CD14-positive monocyte (primary cell): Measurements from ENCODE around the gene OGG1. TPM values are rescaled to one million over a fixed set of nuclear protein-coding genes. Genes with fewer than 3 reads are reported as not detected.

Experiments
- DNase-seq, 3 donors: peaks; one replicate each; pipeline ENCODE4 v3.0.0-alpha.2; 2011 to 2022
- H2AFZ ChIP-seq: 2 replicates; pipeline ENCODE4 v1.6.0; 2012; ENCODE audit warnings: mild to moderate bottlenecking, low read depth, low read length, inconsistent platforms; ENCODE audit not compliant: insufficient read depth, poor library complexity, severe bottlenecking
- H3K27ac ChIP-seq, 2 donors: 1 replicate in 1 of 2; 2 replicates in 1 of 2; pipeline ENCODE4 v1.5.1; 2012 to 2013; ENCODE audit warnings: low read length in 2 of 2, control low read depth in 1 of 2, inconsistent platforms in 1 of 2, low read depth in 1 of 2, mild to moderate bottlenecking in 1 of 2
- H3K27me3 ChIP-seq, 2 donors: one replicate each; pipeline versions ENCODE4 v1.6.0 to v1.6.1; 2011 to 2013; ENCODE audit warnings: low read length in 2 of 2; ENCODE audit not compliant: control insufficient read depth in 2 of 2, insufficient read depth in 2 of 2
- H3K36me3 ChIP-seq, 2 donors: replicated peaks in 1 of 2; 1 replicate in 1 of 2; 2 replicates in 1 of 2; pipeline versions ENCODE4 v1.5.1 to v1.6.1; 2012 to 2013; ENCODE audit warnings: low read length in 2 of 2, control low read depth in 1 of 2, inconsistent platforms in 1 of 2, mild to moderate bottlenecking in 1 of 2; ENCODE audit not compliant: insufficient read depth in 2 of 2, control insufficient read depth in 1 of 2
- H3K4me1 ChIP-seq, 2 donors: 1 replicate in 1 of 2; 2 replicates in 1 of 2; pipeline versions ENCODE4 v1.5.1 to v1.6.1; 2012 to 2013; ENCODE audit warnings: low read length in 2 of 2, control low read depth in 1 of 2, inconsistent platforms in 1 of 2, mild to moderate bottlenecking in 1 of 2, moderate library complexity in 1 of 2; ENCODE audit not compliant: insufficient read depth in 2 of 2, control insufficient read depth in 1 of 2
- H3K4me2 ChIP-seq: replicated peaks from 2 replicates; pipeline ENCODE3; 2012; ENCODE audit warnings: low read length, moderate library complexity, mild to moderate bottlenecking; ENCODE audit not compliant: poor library complexity, severe bottlenecking; ENCODE audit errors: extremely low read depth
- H3K4me3 ChIP-seq, 3 experiments: fragments of 200-600 bp in 1 of 3; sonication (generic) in 1 of 3; replicated peaks in 1 of 3; 1 replicate in 2 of 3; 2 replicates in 1 of 3; pipeline ENCODE4 v1.5.1; 2011 to 2013; ENCODE audit warnings: low read length in 3 of 3, mild to moderate bottlenecking in 3 of 3, control low read depth in 2 of 3, low read depth in 2 of 3, inconsistent platforms in 1 of 3, moderate library complexity in 1 of 3
- H3K79me2 ChIP-seq: 2 replicates; pipeline ENCODE4 v1.6.0; 2012; ENCODE audit warnings: mild to moderate bottlenecking, control low read depth, inconsistent platforms, low read length, moderate library complexity; ENCODE audit not compliant: insufficient read depth
- H3K9ac ChIP-seq: 2 replicates; pipeline ENCODE4 v1.6.0; 2017; ENCODE audit warnings: low read length, mild to moderate bottlenecking; ENCODE audit not compliant: insufficient read depth, poor library complexity, severe bottlenecking
- H3K9me3 ChIP-seq, 2 donors: replicated peaks in 1 of 2; 1 replicate in 1 of 2; 2 replicates in 1 of 2; pipeline versions ENCODE4 v1.5.1 to v1.6.1; 2012 to 2013; ENCODE audit warnings: low read length in 2 of 2, control low read depth in 1 of 2; ENCODE audit not compliant: control insufficient read depth in 1 of 2, insufficient read depth in 1 of 2
- H4K20me1 ChIP-seq: 2 replicates; pipeline ENCODE4 v1.6.0; 2012; ENCODE audit warnings: mild to moderate bottlenecking, low read length, control low read depth, moderate library complexity; ENCODE audit not compliant: insufficient read depth
- H3K27ac Mint-ChIP-seq, 7 donors: one replicate each; pipeline ENCODE4 v1.8.0; 2020; ENCODE audit warnings: mild to moderate bottlenecking in 7 of 7, mixed read lengths in 7 of 7, moderate library complexity in 6 of 7, inconsistent platforms in 2 of 7
- H3K27me3 Mint-ChIP-seq, 3 donors: one replicate each; pipeline ENCODE4 v1.8.0; 2021 to 2022; ENCODE audit warnings: low read depth in 3 of 3, mild to moderate bottlenecking in 3 of 3, mixed read lengths in 3 of 3, moderate library complexity in 3 of 3, inconsistent platforms in 1 of 3
- H3K36me3 Mint-ChIP-seq, 2 donors: one replicate each; pipeline ENCODE4 v1.8.0; 2020; ENCODE audit warnings: mixed read lengths in 2 of 2, inconsistent platforms in 1 of 2, mild to moderate bottlenecking in 1 of 2
- H3K4me1 Mint-ChIP-seq: one replicate; pipeline ENCODE4 v1.8.0; 2020; ENCODE audit warnings: mild to moderate bottlenecking, mixed read lengths
- H3K4me3 Mint-ChIP-seq, 2 donors: one replicate each; pipeline ENCODE4 v1.8.0; 2020; ENCODE audit warnings: mild to moderate bottlenecking in 2 of 2, mixed read lengths in 2 of 2, moderate library complexity in 1 of 2
- H3K9me3 Mint-ChIP-seq, 7 donors: one replicate each; pipeline ENCODE4 v1.8.0; 2020 to 2022; ENCODE audit warnings: mixed read lengths in 7 of 7, mild to moderate bottlenecking in 6 of 7, moderate library complexity in 6 of 7, inconsistent platforms in 2 of 7
- WGBS: methylation state at CpG from one replicate; pipeline ENCODE4 v1.1.5; 2013; ENCODE audit warnings: missing lambda C conversion rate; ENCODE audit not compliant: insufficient coverage; 5-methylcytosine and 5-hydroxymethylcytosine counted together
- intact Hi-C, 2 donors: fragments of 100-400 bp; cut with micrococcal nuclease; formaldehyde crosslinking; loops; one replicate each; pipeline versions ENCODE4 v1.15.0 to v1.15.1; 2023
- polyA plus RNA-seq, 3 donors: library from polyadenylated mRNA; depleted of rRNA in 1 of 3; unstranded in 2 of 3; stranded (reverse) in 1 of 3; fragments of 300-500 nt in 2 of 3; fragments of >200 nt in 1 of 3; fragmentation: Illumina TruSeq in 2 of 3; gene quantifications; 1 replicate in 2 of 3; 2 replicates in 1 of 3; pipeline ENCODE4 v1.2.3, GENCODE V29; 2012 to 2021
- TF ChIP-seq, protein P1 (sequence below): fragments of 200-600 bp; IDR thresholded peaks from one replicate; pipeline ENCODE4 v1.8.0; 2022; ENCODE audit warnings: antibody characterized with exemption, mild to moderate bottlenecking

The OGG1 gene
- polyA plus RNA-seq, 3 donors, result 17.4 to 21.9 (median 20.5) TPM

DNA sequence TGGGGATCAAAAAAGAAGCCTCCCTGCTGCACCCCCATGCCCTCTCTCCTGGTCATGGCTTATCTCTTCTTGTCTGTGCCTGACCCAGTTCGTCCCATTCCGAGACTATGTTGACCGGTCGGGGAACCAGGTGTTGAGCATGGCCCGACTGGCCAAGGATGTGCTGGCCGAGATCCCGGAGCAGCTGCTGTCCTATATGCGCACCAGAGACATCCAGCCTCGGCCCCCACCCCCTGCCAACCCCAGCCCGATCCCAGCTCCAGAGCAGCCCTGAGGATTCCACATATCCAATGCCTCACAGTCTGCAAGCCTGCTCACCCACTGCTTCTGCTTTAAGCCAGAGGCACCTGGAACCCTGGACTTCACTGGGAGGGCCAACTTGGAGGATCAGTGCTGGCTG, 20.3 kb upstream of the OGG1 start:
- no peak overlapping the region for H3K4me2 ChIP-seq
- Mint-ChIP-seq H3K27ac (peak overlapping the region in 1 of 7 donors; percentile 7), H3K36me3 (peaks cover 7 to 12% of the 10 kb centered on the region in 2 donors), H3K27me3 (peaks cover 0 to 3% (median 0%) of the 10 kb centered on the region in 3 donors), H3K9me3 (no peaks in the 10 kb centered on the region), H3K4me3 (no peak overlapping the region), H3K4me1 (peaks cover 44% of the 10 kb centered on the region)
- H2AFZ ChIP-seq, result no peak overlapping the region
- H3K79me2 ChIP-seq, result peaks cover 29% of the 10 kb centered on the region
- peaks cover 23% of the 10 kb centered on the region for H4K20me1 ChIP-seq
- peaks cover 41 to 47% of the 10 kb centered on the region in 2 donors for H3K4me1 ChIP-seq
- H3K27ac ChIP-seq, result no peak overlapping the region
- no peak for DNase-seq
- intact Hi-C loops, result no loop called here
- no peaks in the 10 kb centered on the region for H3K27me3 ChIP-seq
- whole genome bisulfite sequencing, result 100% methylated on average over 8 of the region's 10 CpGs
- no peak overlapping the region for H3K4me3 ChIP-seq
- no peak overlapping the region for H3K9ac ChIP-seq
- H3K36me3 ChIP-seq, result peaks cover 4 to 7% of the 10 kb centered on the region in 2 donors
- TF ChIP-seq, protein P1, sequence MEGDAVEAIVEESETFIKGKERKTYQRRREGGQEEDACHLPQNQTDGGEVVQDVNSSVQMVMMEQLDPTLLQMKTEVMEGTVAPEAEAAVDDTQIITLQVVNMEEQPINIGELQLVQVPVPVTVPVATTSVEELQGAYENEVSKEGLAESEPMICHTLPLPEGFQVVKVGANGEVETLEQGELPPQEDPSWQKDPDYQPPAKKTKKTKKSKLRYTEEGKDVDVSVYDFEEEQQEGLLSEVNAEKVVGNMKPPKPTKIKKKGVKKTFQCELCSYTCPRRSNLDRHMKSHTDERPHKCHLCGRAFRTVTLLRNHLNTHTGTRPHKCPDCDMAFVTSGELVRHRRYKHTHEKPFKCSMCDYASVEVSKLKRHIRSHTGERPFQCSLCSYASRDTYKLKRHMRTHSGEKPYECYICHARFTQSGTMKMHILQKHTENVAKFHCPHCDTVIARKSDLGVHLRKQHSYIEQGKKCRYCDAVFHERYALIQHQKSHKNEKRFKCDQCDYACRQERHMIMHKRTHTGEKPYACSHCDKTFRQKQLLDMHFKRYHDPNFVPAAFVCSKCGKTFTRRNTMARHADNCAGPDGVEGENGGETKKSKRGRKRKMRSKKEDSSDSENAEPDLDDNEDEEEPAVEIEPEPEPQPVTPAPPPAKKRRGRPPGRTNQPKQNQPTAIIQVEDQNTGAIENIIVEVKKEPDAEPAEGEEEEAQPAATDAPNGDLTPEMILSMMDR, result no peak
- H3K9me3 ChIP-seq, result no peaks in the 10 kb centered on the region

DNA sequence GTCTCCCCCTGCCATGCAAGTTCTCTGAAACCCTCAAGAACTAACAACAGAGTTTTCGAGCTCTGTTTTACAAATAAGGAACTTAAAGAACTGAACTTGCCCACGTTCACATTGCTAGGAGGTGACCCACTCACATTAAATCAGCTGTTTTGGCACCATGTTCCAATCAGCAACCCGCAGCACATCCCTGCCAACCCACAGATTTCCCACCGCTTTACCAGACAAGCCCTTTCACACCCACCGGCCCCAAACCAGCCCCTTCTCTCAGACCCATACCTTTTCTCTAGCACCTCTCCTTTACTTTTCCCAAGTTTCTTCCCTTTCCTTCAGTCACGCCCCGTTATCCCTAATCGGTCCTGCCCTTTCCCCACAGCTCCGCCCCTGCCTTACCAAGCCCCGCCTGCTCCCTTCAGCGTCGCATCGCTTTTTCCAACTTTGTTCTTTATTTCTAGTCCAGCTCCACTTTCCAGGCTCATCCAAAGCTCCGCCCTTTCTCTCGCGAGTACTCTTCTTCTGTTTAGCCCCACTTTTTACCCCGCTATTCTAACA, 19.0 kb upstream of the OGG1 start:
- WGBS, result 0% methylated on average over 15 of the region's 17 CpGs
- peak overlapping the region; percentile 93 for H3K9ac ChIP-seq

More for the DNA sequence above, 19.0 kb upstream of the OGG1 start:
- peak overlapping the region; percentile 87 to 94 for H3K4me3 Mint-ChIP-seq
- peaks cover 54% of the 10 kb centered on the region for H3K4me1 Mint-ChIP-seq
- Histone ChIP-seq H3K27ac (peak overlapping the region; percentile 11 to 96), H3K27me3 (no peaks in the 10 kb centered on the region), H3K4me3 (peak overlapping the region; percentile 58 to 94 (median 67)), H3K9me3 (no peaks in the 10 kb centered on the region), H4K20me1 (peaks cover 34% of the 10 kb centered on the region), H3K79me2 (peaks cover 42% of the 10 kb centered on the region), H3K4me2 (peak overlapping the region; percentile 94), H2AFZ (peak overlapping the region; percentile 74), H3K4me1 (peaks cover 51 to 60% of the 10 kb centered on the region in 2 donors), H3K36me3 (peaks cover 13 to 19% of the 10 kb centered on the region in 2 donors)
- H3K27me3 Mint-ChIP-seq, result peaks cover 0 to 3% (median 0%) of the 10 kb centered on the region in 3 donors
- intact Hi-C loops, result loop anchor here (1.0 to 5.0 kb wide), 9 partner anchors 14 to 333 kb away; partner anchors contain the start of genes ARPC4 (in 2 of the 2), MTMR14 (in 2 of the 2), TADA3 (in 2 of the 2) and FANCD2 (in 1 of the 2)
- H3K36me3 Mint-ChIP-seq, result peaks cover 17 to 24% of the 10 kb centered on the region in 2 donors
- H3K9me3 Mint-ChIP-seq, result no peaks in the 10 kb centered on the region
- DNase-seq, result peak; percentile 9 to 23 (median 16)
- TF ChIP-seq, protein P1, result no peak
- peak overlapping the region; percentile 82 to 97 (median 95) for H3K27ac Mint-ChIP-seq
